ENCODE measurements around the gene CDHR5. TPM values are rescaled to one million over a fixed set of nuclear protein-coding genes. Genes with fewer than 3 reads are reported as not detected.

The CDHR5 gene, protein sequence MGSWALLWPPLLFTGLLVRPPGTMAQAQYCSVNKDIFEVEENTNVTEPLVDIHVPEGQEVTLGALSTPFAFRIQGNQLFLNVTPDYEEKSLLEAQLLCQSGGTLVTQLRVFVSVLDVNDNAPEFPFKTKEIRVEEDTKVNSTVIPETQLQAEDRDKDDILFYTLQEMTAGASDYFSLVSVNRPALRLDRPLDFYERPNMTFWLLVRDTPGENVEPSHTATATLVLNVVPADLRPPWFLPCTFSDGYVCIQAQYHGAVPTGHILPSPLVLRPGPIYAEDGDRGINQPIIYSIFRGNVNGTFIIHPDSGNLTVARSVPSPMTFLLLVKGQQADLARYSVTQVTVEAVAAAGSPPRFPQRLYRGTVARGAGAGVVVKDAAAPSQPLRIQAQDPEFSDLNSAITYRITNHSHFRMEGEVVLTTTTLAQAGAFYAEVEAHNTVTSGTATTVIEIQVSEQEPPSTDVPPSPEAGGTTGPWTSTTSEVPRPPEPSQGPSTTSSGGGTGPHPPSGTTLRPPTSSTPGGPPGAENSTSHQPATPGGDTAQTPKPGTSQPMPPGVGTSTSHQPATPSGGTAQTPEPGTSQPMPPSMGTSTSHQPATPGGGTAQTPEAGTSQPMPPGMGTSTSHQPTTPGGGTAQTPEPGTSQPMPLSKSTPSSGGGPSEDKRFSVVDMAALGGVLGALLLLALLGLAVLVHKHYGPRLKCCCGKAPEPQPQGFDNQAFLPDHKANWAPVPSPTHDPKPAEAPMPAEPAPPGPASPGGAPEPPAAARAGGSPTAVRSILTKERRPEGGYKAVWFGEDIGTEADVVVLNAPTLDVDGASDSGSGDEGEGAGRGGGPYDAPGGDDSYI
- not detected for total RNA-seq

DNA sequence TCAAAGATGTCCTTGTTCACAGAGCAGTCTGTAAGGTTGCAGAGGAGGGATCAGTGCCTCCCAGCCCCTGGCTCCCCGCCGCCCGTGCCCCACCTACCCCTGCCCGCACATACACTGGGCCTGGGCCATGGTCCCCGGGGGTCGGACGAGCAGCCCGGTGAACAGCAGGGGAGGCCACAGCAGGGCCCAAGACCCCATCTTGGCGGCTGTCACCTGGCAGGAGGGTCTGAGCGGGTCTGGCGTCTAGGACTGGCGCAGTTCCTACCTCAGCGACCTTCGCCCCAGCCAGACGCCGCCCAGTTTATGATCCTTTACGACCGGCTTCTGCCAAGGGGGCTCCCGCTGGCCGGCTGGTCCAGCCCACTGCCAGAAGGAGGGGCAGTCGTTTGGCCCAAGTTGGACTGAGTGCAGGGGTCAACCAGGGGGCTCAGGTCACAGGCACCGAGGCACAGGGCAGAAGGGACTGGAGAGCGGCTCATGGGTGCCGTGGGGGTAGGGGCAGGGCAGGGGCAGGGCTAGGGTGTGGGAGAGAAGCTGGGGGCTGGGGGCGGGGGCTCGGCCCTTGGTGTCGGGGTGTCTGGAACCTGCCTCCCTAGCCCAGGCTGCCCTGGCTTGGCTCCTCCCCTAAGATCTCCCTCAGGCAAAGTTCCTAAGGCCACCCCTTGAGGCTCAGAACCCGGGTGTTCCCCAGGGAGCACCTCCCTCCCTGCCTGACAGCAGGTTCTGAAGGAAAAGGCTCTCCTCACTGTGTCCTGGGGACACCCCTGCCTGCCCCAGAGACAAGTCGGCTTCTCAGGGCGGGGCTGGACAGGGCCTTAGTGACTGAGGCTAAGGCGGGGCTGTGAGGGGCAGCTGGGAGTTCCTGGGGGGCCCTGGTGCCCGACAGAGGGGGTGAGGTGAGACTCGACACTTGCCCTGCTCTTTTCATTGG is at the start of gene CDHR5:
Gene CDHR5 (minus strand): TSS at position 251 of the 931 bp plus-strand sequence. CDS start 53 bp downstream, at position 198.
- no peak for DNase-seq (ENCODE audit: extremely low spot score in 2 of 2)
- H3K27me3 ChIP-seq, result no peaks in the 10 kb centered on the region
- no peak within 1 kb of the TSS for H3K27ac ChIP-seq
- H3K36me3 ChIP-seq, result no peaks in the 10 kb centered on the region
- intact Hi-C loops (cut with DNase I), result no loop called here
- TF ChIP-seq POLR2A (IDR thresholded peaks at IDR 0.05), result no peak
- TF ChIP-seq, protein P1, sequence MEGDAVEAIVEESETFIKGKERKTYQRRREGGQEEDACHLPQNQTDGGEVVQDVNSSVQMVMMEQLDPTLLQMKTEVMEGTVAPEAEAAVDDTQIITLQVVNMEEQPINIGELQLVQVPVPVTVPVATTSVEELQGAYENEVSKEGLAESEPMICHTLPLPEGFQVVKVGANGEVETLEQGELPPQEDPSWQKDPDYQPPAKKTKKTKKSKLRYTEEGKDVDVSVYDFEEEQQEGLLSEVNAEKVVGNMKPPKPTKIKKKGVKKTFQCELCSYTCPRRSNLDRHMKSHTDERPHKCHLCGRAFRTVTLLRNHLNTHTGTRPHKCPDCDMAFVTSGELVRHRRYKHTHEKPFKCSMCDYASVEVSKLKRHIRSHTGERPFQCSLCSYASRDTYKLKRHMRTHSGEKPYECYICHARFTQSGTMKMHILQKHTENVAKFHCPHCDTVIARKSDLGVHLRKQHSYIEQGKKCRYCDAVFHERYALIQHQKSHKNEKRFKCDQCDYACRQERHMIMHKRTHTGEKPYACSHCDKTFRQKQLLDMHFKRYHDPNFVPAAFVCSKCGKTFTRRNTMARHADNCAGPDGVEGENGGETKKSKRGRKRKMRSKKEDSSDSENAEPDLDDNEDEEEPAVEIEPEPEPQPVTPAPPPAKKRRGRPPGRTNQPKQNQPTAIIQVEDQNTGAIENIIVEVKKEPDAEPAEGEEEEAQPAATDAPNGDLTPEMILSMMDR (IDR thresholded peaks at IDR 0.05), result no peak
- no peak for TF ChIP-seq POLR2AphosphoS5 (IDR thresholded peaks at IDR 0.05; ENCODE audit: insufficient read depth in 1 of 2, low read depth in 1 of 2)
- no peaks in the 10 kb centered on the region for H3K9me3 ChIP-seq
- H3K4me1 ChIP-seq, result peaks cover 5% of the 10 kb centered on the region
- no peak within 1 kb of the TSS for H3K4me3 ChIP-seq

DNA sequence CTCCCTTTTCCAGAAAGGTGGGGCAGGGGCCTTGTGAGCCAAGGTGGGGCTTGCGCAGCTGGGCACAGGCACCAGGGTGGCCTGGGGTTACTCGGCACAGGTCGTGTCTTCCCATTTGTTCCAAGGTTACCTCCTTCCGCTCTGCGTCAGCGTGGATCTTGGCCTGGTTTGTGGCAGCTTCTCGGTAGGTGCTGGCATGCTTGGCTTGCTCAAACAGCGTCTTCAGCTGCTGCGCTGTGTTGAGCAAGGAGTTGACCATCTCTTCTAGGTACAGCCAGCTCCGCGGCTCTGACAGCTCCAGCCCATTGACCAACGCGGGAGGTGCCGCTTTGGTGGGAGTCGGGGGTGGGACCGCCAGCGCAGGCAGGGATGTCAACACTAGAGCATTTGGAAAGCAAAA is 49.7 kb upstream of the CDHR5 start:
- no peak for DNase-seq (ENCODE audit: extremely low spot score in 2 of 2)
- H3K4me3 ChIP-seq, result no peak overlapping the region
- no peaks in the 10 kb centered on the region for H3K27me3 ChIP-seq
- no peaks in the 10 kb centered on the region for H3K4me1 ChIP-seq
- no peaks in the 10 kb centered on the region for H3K9me3 ChIP-seq
- TF ChIP-seq, protein P1 (IDR thresholded peaks at IDR 0.05), result no peak
- TF ChIP-seq POLR2AphosphoS5 (IDR thresholded peaks at IDR 0.05; ENCODE audit: insufficient read depth in 1 of 2, low read depth in 1 of 2) (no peak), POLR2A (IDR thresholded peaks at IDR 0.05) (no peak)
- intact Hi-C loops (cut with DNase I), result no loop called here
- H3K27ac ChIP-seq, result no peak overlapping the region
- H3K36me3 ChIP-seq, result peaks cover 0 to 28% of the 10 kb centered on the region in 2 donors

DNA sequence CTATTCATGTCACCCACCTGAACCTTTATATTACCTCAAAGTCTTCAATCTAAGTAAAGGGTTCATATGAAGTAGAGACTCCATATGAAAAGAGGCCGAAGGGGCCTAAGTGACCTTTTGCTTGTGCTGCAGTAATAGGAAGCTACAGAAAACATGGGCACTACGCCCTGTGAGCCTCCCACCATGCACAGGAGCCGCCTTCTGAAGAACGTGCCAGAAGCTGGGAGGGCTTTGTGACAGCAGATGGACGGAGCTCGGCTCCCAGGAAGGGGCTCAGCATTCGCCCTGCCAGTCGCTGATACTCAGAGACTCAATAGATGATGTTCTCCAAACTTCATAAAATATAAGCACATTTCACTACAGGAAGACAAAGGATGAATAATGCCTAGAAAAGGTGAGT is 49.1 kb upstream of the CDHR5 start:
- H3K27me3 ChIP-seq, result no peaks in the 10 kb centered on the region
- TF ChIP-seq POLR2AphosphoS5 (IDR thresholded peaks at IDR 0.05; ENCODE audit: insufficient read depth in 1 of 2, low read depth in 1 of 2), result no peak
- TF ChIP-seq, protein P1 (IDR thresholded peaks at IDR 0.05), result no peak
- no peak for TF ChIP-seq POLR2A (IDR thresholded peaks at IDR 0.05)
- intact Hi-C loops (cut with DNase I), result no loop called here
- DNase-seq (ENCODE audit: extremely low spot score in 2 of 2), result no peak
- H3K27ac ChIP-seq, result no peak overlapping the region
- peaks cover 0 to 23% of the 10 kb centered on the region in 2 donors for H3K36me3 ChIP-seq
- no peaks in the 10 kb centered on the region for H3K4me1 ChIP-seq
- H3K4me3 ChIP-seq, result no peak overlapping the region
- H3K9me3 ChIP-seq, result no peaks in the 10 kb centered on the region

DNA sequence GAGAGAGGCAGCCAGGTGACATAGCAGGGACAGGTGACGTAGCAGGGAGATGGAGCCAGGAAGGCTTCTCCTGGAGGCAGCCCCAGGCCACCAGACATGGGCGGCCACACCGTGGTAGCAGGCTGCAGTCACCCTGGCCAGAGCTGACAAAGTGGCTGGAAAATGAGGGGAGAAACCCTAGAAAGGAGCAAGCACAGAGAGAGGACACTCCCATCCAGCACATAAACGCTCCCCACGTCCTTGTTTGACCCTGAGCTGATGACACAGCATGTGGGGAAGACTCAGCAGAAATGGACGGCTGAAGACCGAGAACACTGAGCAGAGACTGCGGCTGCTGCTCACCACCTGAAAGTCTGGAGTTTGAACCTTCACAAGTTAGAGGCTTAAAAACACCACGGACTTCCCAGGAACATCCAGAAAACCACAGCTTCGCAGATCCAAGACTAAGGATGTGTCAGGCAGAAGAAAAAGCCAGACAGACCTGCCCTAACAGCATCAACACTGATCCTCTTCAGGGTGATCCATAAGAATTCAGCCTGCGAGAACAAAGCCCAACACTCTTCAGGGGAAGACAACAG is 41.0 kb upstream of the CDHR5 start:
- peaks cover 15% of the 10 kb centered on the region for H3K4me1 ChIP-seq
- H3K27ac ChIP-seq, result peak overlapping the region; percentile 76
- no peak for TF ChIP-seq POLR2A (IDR thresholded peaks at IDR 0.05)
- TF ChIP-seq POLR2AphosphoS5 (IDR thresholded peaks at IDR 0.05; ENCODE audit: insufficient read depth in 1 of 2, low read depth in 1 of 2), result peak in 1 of 2 donors; percentile 53
- no peaks in the 10 kb centered on the region for H3K9me3 ChIP-seq
- H3K36me3 ChIP-seq, result no peaks in the 10 kb centered on the region
- intact Hi-C loops (cut with DNase I), result no loop called here
- DNase-seq (ENCODE audit: extremely low spot score in 2 of 2), result no peak
- no peak overlapping the region for H3K4me3 ChIP-seq
- H3K27me3 ChIP-seq, result no peaks in the 10 kb centered on the region

All from vagina (tissue), 2 donors.